Stromal cell of bone marrow (primary cell): Measurements from ENCODE around the gene CRYBG2.
"Not testable (repeated sequence)": the region's sequence is repeated elsewhere in the genome, so short reads cannot be mapped to it uniquely, and the experiment has no call there.

Experiments used
- DNase-seq: peaks from one replicate; pipeline ENCODE4 v3.0.0-alpha.2; 2012; ENCODE audit warnings: low read depth

CRYBG2 gene

GRCh38 chr1:26353976-26354820 lies at the start of gene CRYBG2:
CRYBG2 (minus strand) TSS chr1:26354130; CDS start chr1:26346657, 7,473 bp downstream.
- no peak for DNase-seq

GRCh38 chr1:26403656-26404055 lies 49.7 kb upstream of the CRYBG2 start:
- no peak for DNase-seq

- no peak for DNase-seq
Observed at GRCh38 chr1:26401891-26402290, 48.0 kb upstream of the CRYBG2 start.

GRCh38 chr1:26399034-26399433 lies 45.1 kb upstream of the CRYBG2 start:
- no peak for DNase-seq

- DNase-seq, result no peak
Observed at GRCh38 chr1:26395754-26396153, 41.8 kb upstream of the CRYBG2 start.

- peak; percentile 46 for DNase-seq
Observed at GRCh38 chr1:26391450-26391849, 37.5 kb upstream of the CRYBG2 start.

GRCh38 chr1:26389604-26390247 lies 35.8 kb upstream of the CRYBG2 start:
- DNase-seq, result no peak

GRCh38 chr1:26388791-26389445 lies 35.0 kb upstream of the CRYBG2 start:
- DNase-seq, result no peak

- DNase-seq, result no peak
Observed at GRCh38 chr1:26387447-26387846, 33.5 kb upstream of the CRYBG2 start.

- not testable (repeated sequence) for DNase-seq
Observed at GRCh38 chr1:26385063-26385462, 31.1 kb upstream of the CRYBG2 start.

GRCh38 chr1:26384076-26384475 lies 30.1 kb upstream of the CRYBG2 start:
- no peak for DNase-seq

GRCh38 chr1:26378879-26379251 lies 24.9 kb upstream of the CRYBG2 start:
- DNase-seq, result no peak

- DNase-seq, result peak; percentile 96
Observed at GRCh38 chr1:26378088-26378878, 24.4 kb upstream of the CRYBG2 start.

GRCh38 chr1:26376050-26376449 lies 22.1 kb upstream of the CRYBG2 start:
- DNase-seq, result no peak

GRCh38 chr1:26375081-26375480 lies 21.2 kb upstream of the CRYBG2 start:
- DNase-seq, result no peak

- DNase-seq, result not testable (repeated sequence)
Observed at GRCh38 chr1:26374361-26374760, 20.4 kb upstream of the CRYBG2 start.

GRCh38 chr1:26373789-26374188 lies 19.9 kb upstream of the CRYBG2 start:
- DNase-seq, result no peak

- DNase-seq, result no peak
Observed at GRCh38 chr1:26373281-26373680, 19.4 kb upstream of the CRYBG2 start.

- DNase-seq, result not testable (repeated sequence)
Observed at GRCh38 chr1:26372611-26373010, 18.7 kb upstream of the CRYBG2 start, which contains the start of gene ZNF683. ZNF683 (minus strand) TSS chr1:26372750; CDS start chr1:26368571, 4,179 bp downstream.

- no peak for DNase-seq
Observed at GRCh38 chr1:26372039-26372438, 18.1 kb upstream of the CRYBG2 start.

- DNase-seq, result no peak
Observed at GRCh38 chr1:26370591-26371382, 16.9 kb upstream of the CRYBG2 start.
